Brain microvascular endothelial cell (primary cell): Measurements from ENCODE around the gene CHCT1.

Source experiments
- DNase-seq: peaks from one replicate; pipeline ENCODE4 v3.0.0-alpha.2; 2020
- H3K27ac ChIP-seq: fragments of 250-450 bp; sonication (Bioruptor Pico); 2 replicates; pipeline ENCODE4 v1.5.1; 2020; ENCODE audit warnings: mild to moderate bottlenecking, moderate library complexity
- H3K27me3 ChIP-seq: fragments of 250-450 bp; sonication (Bioruptor Pico); replicated peaks from 2 replicates; pipeline ENCODE4 v1.5.1; 2020; ENCODE audit warnings: mild to moderate bottlenecking
- H3K36me3 ChIP-seq: fragments of 250-450 bp; sonication (Bioruptor Pico); replicated peaks from 2 replicates; pipeline ENCODE4 v1.5.1; 2020; ENCODE audit warnings: mild to moderate bottlenecking
- H3K4me3 ChIP-seq: 2 replicates; pipeline ENCODE4 v1.5.1; 2011; ENCODE audit warnings: low read depth, mild to moderate bottlenecking, control low read depth, low read length, moderate library complexity
- CTCF ChIP-seq: IDR thresholded peaks from 2 replicates; pipeline ENCODE4 v1.5.1; 2011; ENCODE audit warnings: low read depth, mild to moderate bottlenecking, moderate library complexity, low read length, control low read depth, inconsistent platforms; ENCODE audit errors: missing control alignments
- in situ Hi-C: cut with HindIII; loops from 2 replicates; pipeline ENCODE4 v1.10.0; 2017; ENCODE audit warnings: low sequenced_read_pairs, low pct_ligation_motif_present

The CHCT1 gene

GRCh38 chr17:60386147-60387058 is 35.9 kb upstream of the CHCT1 start:
- DNase-seq = no peak
- no peak for TF ChIP-seq CTCF
- H3K4me3 ChIP-seq = no peak overlapping the region
- H3K27ac ChIP-seq = no peak overlapping the region
- H3K27me3 ChIP-seq = no peaks in the 10 kb centered on the region
- in situ Hi-C loops = no loop called here
- H3K36me3 ChIP-seq = no peaks in the 10 kb centered on the region

- no peak overlapping the region for H3K4me3 ChIP-seq
Measured at GRCh38 chr17:60387666-60388065, 34.6 kb upstream of the CHCT1 start.

DNA sequence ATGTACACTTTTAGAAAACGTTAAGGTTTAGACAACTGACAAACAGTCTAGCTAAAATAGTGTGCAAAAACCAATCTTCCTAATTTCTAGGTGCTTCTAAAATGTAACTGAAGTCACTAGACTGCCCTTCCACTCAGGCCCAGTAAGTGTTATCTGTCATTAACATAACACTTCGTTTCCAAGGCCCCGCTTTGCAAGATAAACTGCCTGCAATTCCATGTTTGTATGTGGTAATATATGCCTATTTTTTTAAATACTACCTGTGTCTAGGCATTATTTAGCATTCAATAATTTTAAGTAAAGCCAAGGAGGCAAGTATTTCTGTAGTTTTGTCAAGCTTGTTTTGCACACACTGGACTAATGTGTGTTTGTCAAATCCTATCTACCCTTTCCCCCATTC is 33.5 kb upstream of the CHCT1 start:
- Histone ChIP-seq H3K4me3 (no peak overlapping the region), H3K27ac (no peak overlapping the region), H3K36me3 (no peaks in the 10 kb centered on the region), H3K27me3 (no peaks in the 10 kb centered on the region)
- in situ Hi-C loops = no loop called here
- no peak for DNase-seq
- TF ChIP-seq CTCF = no peak

More at GRCh38 chr17:60387666-60388065, 34.6 kb upstream of the CHCT1 start:
- Histone ChIP-seq H3K27me3 (no peaks in the 10 kb centered on the region), H3K36me3 (no peaks in the 10 kb centered on the region), H3K27ac (no peak overlapping the region)
- in situ Hi-C loops = no loop called here
- TF ChIP-seq CTCF = no peak
- DNase-seq = no peak

DNA sequence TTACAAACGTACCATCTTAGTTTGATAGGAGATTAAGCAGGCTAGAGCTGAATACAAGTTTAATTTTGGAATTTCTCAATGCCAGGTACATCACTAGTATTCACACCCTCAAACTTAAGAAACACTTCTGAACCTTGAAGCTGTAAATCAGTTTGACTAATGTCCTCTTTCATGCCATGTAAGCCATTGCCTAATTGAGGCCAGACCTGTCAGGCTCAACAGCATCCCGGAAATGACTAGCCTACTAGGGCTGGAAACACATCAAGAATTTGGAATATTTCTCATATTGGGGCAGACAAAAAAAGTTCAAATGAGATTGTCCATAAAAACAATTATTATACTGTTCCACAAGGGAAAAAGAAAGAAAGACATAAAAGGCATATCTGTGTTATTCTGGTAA is 32.1 kb upstream of the CHCT1 start:
- TF ChIP-seq CTCF = no peak
- in situ Hi-C loops = no loop called here
- Histone ChIP-seq H3K36me3 (no peaks in the 10 kb centered on the region), H3K4me3 (peak overlapping the region; percentile 96), H3K27me3 (no peaks in the 10 kb centered on the region), H3K27ac (no peak overlapping the region)
- peak; percentile 26 for DNase-seq

DNA sequence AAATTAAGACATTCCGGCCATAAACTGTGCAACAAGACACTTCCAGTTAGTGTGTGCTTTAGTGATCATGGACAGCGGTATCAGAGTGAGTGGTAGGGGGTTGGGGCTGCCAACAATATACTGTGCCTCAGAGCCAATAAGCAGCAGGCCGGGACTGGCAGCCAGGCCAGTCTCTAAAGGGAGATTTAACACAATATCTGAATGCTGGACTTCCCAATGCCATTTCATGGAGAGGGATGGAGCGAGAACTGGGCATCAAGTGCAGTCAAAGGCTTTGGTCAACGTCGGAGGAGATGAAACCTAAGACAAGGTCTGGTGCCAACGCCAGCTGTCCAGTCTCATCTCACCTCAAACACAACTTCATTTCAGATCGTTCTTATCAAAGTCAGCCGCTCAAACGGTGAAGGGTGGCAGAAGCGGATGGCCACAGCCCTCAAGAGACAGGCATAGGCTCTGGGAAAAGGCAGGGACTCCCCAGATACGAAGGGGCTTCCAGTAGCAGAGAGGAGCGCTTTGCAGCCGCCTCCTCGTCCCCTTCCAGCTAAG is 31.3 kb upstream of the CHCT1 start:
- in situ Hi-C loops = no loop called here
- peak overlapping the region; percentile 88 for H3K27ac ChIP-seq
- no peak for TF ChIP-seq CTCF
- DNase-seq = peak; percentile 24
- H3K36me3 ChIP-seq = no peaks in the 10 kb centered on the region
- H3K4me3 ChIP-seq = peak overlapping the region; percentile 96
- H3K27me3 ChIP-seq = no peaks in the 10 kb centered on the region
